Measurements from ENCODE around the gene ANKRD33B.

ANKRD33B gene

GRCh38 chr5:10702911-10703491 lies 139.1 kb downstream of the ANKRD33B start:
- no peak for DNase-seq

GRCh38 chr5:10703676-10704075 lies 139.8 kb downstream of the ANKRD33B start:
- no peak for DNase-seq

GRCh38 chr5:10704949-10705621 lies 141.2 kb downstream of the ANKRD33B start:
- DNase-seq, result no peak

GRCh38 chr5:10705747-10706146 lies 141.9 kb downstream of the ANKRD33B start:
- no peak for DNase-seq

GRCh38 chr5:10706326-10706725 lies 142.5 kb downstream of the ANKRD33B start:
- no peak for DNase-seq

All from NCI-H2171 treated with DMSO at 0.1 percent for 48 hours (cell line).